HG02798 (cell line): ENCODE data around the gene OR2B6.

ENCODE experiments used
- ATAC-seq: cut with Tn5 transposase; IDR thresholded peaks from one replicate; pipeline ENCODE4 v1.9.1; 2021; ENCODE audit warnings: mild to moderate bottlenecking; ENCODE audit not compliant: unreplicated experiment, poor library complexity

The OR2B6 gene

DNA sequence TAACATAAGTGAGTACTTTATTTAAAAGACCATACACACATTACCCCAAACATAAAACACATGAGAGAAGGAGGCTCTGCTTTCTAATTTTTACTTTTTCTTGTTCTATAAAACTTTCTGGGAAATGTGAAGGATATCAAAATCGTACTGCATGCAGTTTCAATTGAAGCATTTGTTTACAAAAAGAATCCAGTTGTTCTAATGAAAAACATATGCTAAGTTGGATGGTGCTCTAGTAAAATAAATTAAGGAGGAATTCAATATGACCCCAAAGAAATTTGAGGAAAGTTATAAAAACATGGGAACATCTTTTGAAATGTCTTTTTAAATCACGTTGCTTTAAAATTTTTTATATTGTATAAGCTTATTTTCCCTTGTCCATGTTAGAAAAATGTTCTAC lies 37.6 kb downstream of the OR2B6 start:
- ATAC-seq, result no peak

DNA sequence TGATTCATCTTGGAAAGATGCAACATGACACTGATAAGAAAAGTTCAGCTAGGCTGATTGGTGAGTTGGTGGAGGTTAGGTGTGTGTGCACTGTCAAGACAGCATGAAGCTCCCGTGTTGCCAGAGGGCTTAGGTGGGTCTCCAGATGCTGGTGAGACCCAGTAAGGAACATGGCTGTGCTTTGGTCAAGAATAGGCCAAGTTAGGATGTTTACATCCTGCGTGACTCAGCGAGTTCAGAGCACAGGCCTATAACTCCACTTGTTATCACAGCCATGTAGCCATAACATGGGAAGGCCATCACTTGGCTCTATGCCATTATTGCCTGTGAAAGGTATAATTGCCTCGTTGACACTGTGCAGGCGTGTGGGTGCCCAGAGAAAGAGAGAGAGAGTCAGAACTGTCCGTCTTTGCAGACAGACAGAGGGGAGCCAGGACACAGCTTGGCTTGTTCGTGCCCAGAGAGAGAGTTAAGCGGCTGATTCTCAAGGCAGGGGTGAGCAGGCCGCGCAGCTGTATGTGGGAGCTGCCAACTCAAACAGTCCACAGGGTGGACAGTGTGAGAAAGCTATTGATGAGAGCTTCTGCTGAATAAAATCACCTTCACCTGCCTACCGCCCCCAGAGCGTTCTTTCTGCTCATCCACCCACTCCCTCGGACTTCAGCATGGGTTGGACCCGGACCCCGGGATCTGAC lies 43.5 kb downstream of the OR2B6 start:
- no peak for ATAC-seq

DNA sequence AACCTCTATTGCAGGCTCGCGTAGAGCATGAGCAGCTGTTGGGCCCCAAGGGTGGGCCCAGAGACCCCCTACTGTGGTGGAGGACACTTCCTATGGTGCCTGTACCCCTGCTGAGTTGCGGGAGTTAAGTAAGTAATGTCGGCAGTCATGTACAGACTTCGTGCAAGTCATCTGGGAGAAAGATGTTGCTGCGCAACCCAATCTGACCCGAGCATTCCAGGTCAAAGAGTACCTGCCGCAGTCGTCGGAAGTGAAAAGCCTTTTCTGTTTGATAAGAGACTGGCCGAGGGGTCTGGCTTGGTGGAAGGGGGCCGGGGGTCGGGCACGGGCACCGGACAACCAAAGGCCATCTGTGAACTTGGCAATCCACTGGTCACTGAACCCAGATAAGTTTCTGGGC lies 44.3 kb downstream of the OR2B6 start:
- no peak for ATAC-seq

DNA sequence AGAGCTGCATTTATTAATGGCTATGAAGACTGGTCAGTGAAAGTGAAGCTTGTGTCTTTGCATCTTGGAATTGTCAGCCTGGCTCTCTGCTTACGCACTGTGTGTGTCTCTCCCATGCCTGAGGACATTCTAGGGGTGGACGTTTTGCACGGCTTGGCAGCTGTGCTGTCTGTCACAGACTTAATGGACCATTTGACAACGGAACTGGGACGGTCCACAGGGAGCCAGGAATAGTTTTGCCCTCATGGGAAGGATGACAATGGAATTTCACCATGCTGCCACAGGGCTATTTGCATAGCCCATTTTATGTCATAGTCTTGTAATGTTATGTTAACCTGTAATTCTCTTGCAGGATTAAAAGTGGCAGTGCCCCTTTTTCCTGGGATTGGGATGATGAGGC lies 44.7 kb downstream of the OR2B6 start:
- ATAC-seq, result no peak

DNA sequence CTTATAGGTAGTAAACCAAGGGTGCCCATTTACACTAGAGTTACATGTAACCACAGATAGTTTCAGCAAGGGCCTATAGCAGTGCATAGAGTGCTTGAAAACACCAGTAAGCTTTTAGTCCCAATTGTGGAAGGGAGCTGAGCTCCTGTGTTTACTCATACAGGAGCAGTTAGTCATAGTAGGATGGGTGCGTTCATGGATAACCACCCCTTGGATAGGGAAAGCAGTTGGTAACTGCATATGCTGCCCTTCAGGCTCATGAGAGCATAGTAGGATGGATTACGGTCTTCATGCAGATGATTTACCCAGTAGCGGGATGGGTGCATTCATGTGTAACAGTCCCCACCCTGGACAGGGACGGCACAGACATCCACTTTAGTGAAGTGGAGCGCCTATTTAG lies 45.1 kb downstream of the OR2B6 start:
- ATAC-seq, result no peak

DNA sequence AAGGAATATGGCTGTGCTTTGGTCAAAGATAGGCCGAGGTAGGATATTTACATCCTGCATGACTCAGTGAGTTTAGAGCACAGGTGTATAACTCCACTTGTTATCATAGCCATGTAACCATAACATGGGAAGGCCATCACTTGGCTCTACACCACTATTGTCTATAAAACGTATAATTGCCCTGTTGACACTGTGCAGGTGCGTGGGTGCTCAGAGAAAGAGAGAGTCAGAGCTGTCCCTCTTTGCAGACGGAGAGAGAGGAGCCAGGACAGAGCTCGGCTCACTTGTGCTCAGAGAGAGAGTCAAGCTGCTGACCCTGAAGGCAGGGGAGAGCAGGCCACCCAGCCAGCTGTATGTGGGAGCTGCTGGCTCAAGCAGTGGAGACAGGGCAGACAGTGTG lies 46.0 kb downstream of the OR2B6 start:
- no peak for ATAC-seq

DNA sequence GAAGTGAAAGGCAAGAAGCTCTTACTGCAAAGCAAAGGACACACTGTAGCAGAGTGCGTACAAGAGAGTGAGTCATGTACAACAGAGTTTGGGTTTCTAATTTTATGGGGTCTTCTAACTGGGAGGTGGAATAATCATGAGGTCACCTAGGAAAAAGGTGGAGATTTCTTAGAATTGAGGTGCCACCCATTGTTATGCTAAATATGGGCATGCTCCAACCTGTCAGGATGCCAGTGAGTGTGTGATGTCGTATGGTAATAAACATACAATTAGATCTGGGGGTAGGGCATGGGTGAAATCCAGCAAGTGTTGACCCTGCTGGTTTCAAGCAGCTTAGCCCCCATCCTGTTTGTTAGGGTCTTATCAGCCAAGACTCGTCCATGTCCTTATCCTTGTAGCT lies 46.6 kb downstream of the OR2B6 start:
- ATAC-seq, result no peak

DNA sequence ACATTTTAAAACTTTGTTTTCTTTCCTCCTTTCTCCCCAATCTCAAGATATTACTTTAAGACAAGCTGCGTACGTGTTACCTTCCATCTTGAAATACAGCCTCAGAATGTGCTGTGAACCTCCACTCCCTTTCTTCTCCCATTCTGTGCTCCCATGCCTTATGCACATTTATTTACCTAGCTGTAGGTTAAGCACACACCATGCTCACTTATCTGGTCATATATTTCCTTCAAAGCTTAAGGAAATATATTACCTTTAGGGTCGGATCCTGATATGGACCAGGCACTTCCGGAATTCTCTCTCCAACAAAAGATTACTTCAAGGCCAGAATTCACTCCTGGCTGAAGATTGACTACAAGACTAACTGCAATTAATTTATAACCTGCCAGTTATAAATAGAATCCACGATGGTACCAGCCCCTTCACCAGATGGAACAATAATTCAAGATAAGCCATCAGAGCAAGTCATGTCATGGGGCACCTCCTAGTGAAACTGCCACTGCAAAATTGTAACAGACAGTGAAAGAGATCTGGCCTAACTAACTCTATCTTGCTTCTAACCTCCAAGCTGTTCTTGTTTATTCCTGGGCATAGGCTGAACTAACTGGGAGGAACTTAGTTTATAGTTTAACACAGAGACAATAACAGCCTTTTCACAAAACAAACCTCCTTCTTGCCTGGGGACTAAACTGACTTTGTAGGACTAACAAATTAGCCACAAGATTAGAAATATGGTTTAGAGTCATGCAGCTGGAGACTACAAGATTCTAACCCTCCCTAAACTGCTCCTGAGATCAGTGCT lies 47.5 kb downstream of the OR2B6 start:
- no peak for ATAC-seq

DNA sequence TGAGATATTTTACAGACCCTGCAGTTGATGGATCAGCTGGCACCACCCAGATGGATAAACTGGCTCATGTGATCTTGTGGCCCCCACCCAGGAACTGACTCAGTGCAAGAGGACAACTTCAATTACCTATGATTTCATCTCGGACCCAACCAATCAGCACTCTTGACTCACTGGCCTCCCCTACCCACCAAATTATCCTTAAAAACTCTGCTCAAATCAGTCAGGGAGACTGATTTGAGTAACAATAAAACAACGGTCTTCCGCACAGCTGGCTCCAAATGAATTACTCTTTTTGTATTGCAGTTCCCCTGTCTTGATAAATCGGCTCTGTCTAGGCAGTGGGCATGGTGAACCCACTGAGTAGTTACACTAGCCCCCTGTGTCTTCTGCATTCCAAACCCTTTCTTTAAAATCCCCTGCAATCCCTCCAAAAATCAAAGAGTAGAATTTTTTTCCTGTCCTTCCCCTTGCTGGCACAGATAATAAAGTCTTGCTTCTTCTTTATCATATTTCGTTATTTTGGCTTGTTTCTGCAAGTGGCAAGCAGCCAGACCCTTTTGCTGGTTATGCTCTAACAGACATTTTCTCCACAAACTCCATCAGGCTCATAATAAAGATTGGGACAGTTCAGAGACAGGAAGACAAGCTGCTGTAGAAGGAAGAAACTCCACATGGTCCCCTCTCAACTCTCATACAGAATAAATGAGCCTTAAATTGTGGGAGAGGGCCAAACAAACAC lies 48.3 kb downstream of the OR2B6 start:
- no peak for ATAC-seq

DNA sequence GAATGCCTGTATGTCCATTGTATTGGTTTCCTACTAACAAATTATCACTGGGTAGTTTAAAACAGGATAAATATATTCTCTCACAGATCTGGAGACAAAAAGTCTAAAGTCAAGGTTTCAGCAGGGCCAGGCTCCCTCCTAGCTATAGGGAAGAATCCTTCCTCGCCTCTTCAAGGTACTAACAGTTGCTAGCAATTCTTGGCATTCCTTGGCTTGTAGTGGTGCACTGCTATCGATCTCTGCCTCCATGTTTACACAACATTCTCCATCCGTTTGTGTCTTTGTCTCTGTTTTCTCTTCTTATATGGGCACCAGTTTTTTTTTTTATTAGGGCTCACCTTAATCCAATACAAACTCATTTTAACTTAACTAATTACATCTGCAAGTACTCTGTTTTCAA lies 48.9 kb downstream of the OR2B6 start:
- ATAC-seq, result no peak
